HCEC 1CT (cell line): ENCODE data around the gene UAP1.

Experiments used
- DNase-seq: peaks from one replicate; pipeline ENCODE4 v3.0.0-alpha.2; 2017

UAP1 gene

GRCh38 chr1:162561616-162562469 is at the start of gene UAP1:
UAP1 (plus strand) TSS chr1:162561722; CDS start chr1:162566069, 4,347 bp downstream.
- no peak for DNase-seq

GRCh38 chr1:162527314-162527713 is 34.2 kb upstream of the UAP1 start:
- no peak for DNase-seq

- no peak for DNase-seq
Measured at GRCh38 chr1:162530307-162530987, 31.1 kb upstream of the UAP1 start.

- no peak for DNase-seq
Measured at GRCh38 chr1:162530988-162531319, 30.6 kb upstream of the UAP1 start.

- DNase-seq, result no peak
Measured at GRCh38 chr1:162535501-162535900, 26.0 kb upstream of the UAP1 start.

- peak; percentile 79 for DNase-seq
Measured at GRCh38 chr1:162536511-162536910, 25.0 kb upstream of the UAP1 start.

- no peak for DNase-seq
Measured at GRCh38 chr1:162537216-162537615, 24.3 kb upstream of the UAP1 start.

- DNase-seq, result peak; percentile 95
Measured at GRCh38 chr1:162538815-162539431, 22.6 kb upstream of the UAP1 start.

GRCh38 chr1:162541619-162542141 is 19.8 kb upstream of the UAP1 start:
- peak; percentile 98 for DNase-seq

GRCh38 chr1:162543228-162543627 is 18.3 kb upstream of the UAP1 start:
- DNase-seq, result no peak

GRCh38 chr1:162548170-162548569 is 13.4 kb upstream of the UAP1 start:
- peak; percentile 16 for DNase-seq

GRCh38 chr1:162549001-162549400 is 12.5 kb upstream of the UAP1 start:
- no peak for DNase-seq

- no peak for DNase-seq
Measured at GRCh38 chr1:162550925-162551324, 10.6 kb upstream of the UAP1 start.

GRCh38 chr1:162551969-162552683 is 9.4 kb upstream of the UAP1 start:
- DNase-seq, result no peak

GRCh38 chr1:162552684-162553252 is 8.8 kb upstream of the UAP1 start:
- DNase-seq, result no peak

GRCh38 chr1:162554258-162554657 is 7.3 kb upstream of the UAP1 start:
- DNase-seq, result peak; percentile 44

- DNase-seq, result no peak
Measured at GRCh38 chr1:162557536-162557935, 4.0 kb upstream of the UAP1 start.

GRCh38 chr1:162560303-162561036 is 1.1 kb upstream of the UAP1 start:
- DNase-seq, result no peak

- peak; percentile 98 for DNase-seq
Measured at GRCh38 chr1:162561037-162561615, 396 bp upstream of the UAP1 start.

- DNase-seq, result peak; percentile 77
Measured at GRCh38 chr1:162562470-162562828, 927 bp downstream of the UAP1 start.

GRCh38 chr1:162564762-162565218 is 3.3 kb downstream of the UAP1 start:
- peak; percentile 15 for DNase-seq
